Measurements from ENCODE around the gene SEC14L2. TPM values are rescaled to one million over a fixed set of nuclear protein-coding genes. Genes with fewer than 3 reads are reported as not detected.

The SEC14L2 gene
- total and polyA plus RNA-seq, 8 donors = 8.3 to 13.4 (median 10.0) TPM

DNA sequence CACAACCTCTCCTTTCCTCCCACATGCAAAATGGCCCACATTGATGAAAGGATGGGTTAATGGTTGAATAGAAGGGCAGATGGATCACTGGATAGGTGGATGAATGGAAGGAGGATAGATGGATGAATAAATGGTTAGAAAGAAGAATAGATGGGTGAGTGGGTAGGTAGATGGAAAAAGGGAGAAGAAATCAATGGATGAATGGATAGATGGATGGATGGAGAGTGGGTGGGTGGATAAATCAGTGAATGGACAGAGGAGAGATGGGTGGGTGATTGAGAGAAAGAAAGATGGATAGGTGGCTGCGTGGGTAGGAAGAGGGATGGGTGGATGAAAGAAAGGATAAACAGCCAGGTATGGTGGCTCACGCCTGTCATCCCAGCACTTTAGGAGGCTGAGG, 73.8 kb downstream of the SEC14L2 start:
- TF ChIP-seq, protein P1, sequence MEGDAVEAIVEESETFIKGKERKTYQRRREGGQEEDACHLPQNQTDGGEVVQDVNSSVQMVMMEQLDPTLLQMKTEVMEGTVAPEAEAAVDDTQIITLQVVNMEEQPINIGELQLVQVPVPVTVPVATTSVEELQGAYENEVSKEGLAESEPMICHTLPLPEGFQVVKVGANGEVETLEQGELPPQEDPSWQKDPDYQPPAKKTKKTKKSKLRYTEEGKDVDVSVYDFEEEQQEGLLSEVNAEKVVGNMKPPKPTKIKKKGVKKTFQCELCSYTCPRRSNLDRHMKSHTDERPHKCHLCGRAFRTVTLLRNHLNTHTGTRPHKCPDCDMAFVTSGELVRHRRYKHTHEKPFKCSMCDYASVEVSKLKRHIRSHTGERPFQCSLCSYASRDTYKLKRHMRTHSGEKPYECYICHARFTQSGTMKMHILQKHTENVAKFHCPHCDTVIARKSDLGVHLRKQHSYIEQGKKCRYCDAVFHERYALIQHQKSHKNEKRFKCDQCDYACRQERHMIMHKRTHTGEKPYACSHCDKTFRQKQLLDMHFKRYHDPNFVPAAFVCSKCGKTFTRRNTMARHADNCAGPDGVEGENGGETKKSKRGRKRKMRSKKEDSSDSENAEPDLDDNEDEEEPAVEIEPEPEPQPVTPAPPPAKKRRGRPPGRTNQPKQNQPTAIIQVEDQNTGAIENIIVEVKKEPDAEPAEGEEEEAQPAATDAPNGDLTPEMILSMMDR (IDR thresholded peaks at IDR 0.05) = no peak
- DNase-seq (no peak), ATAC-seq (no peak)
- H3K4me1 ChIP-seq = no peaks in the 10 kb centered on the region
- H3K9me3 ChIP-seq = no peaks in the 10 kb centered on the region
- peaks cover 0 to 30% of the 10 kb centered on the region in 2 donors for H3K27me3 ChIP-seq
- H3K27ac ChIP-seq = no peak overlapping the region
- H3K36me3 ChIP-seq = no peaks in the 10 kb centered on the region
- H3K4me3 ChIP-seq = no peak overlapping the region
- intact Hi-C loops (cut with DNase I) = no loop called here

DNA sequence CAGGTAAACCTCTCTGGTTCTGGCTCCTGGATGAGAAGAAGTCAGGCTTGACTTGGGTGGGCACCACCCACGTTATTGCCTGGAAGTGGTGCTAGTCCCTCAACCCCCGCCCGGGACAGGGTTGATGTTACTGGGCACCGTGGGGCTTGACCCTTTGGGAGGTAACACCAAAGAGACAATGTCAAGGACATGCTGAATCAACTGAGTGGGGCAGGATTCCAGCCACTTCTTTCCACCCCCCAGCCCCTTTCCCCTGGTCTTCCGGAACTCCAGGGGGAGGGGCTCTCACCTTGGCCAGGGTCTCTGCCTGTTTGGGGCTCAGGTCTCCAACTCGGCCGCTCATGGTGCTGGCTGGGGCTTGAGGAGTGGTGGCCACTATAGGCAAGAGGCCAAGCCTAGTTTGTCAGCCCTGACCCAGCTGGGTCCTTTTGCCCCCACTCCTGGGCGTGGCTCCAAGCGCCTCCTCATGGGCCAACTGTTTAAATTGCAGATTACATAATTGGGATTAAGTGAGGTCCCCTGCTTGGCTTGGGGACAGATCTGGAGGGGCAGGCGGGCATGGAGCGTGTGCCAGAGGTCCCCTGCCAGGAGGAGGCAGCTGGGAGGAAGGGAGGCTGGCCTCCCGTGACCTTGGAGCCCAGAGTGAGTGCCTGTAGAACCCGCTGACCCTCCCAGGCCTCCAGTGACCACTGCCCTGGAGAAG, 74.9 kb downstream of the SEC14L2 start, which contains the start of gene SEC14L3:
TSS of gene SEC14L3 (minus strand) at position 402 of the 703 bp plus-strand sequence. CDS start at position 343, 59 bp downstream.
- H3K4me1 ChIP-seq = no peaks in the 10 kb centered on the region
- ATAC-seq = peak; percentile 7
- peak in 1 of 4 donors; percentile 65 for DNase-seq
- H3K36me3 ChIP-seq = no peaks in the 10 kb centered on the region
- H3K27ac ChIP-seq = no peak within 1 kb of the TSS
- TF ChIP-seq, protein P1 (IDR thresholded peaks at IDR 0.05) = no peak
- H3K9me3 ChIP-seq = no peaks in the 10 kb centered on the region
- peaks cover 0 to 30% of the 10 kb centered on the region in 2 donors for H3K27me3 ChIP-seq
- H3K4me3 ChIP-seq = no peak within 1 kb of the TSS
- intact Hi-C loops (cut with DNase I) = no loop called here

DNA sequence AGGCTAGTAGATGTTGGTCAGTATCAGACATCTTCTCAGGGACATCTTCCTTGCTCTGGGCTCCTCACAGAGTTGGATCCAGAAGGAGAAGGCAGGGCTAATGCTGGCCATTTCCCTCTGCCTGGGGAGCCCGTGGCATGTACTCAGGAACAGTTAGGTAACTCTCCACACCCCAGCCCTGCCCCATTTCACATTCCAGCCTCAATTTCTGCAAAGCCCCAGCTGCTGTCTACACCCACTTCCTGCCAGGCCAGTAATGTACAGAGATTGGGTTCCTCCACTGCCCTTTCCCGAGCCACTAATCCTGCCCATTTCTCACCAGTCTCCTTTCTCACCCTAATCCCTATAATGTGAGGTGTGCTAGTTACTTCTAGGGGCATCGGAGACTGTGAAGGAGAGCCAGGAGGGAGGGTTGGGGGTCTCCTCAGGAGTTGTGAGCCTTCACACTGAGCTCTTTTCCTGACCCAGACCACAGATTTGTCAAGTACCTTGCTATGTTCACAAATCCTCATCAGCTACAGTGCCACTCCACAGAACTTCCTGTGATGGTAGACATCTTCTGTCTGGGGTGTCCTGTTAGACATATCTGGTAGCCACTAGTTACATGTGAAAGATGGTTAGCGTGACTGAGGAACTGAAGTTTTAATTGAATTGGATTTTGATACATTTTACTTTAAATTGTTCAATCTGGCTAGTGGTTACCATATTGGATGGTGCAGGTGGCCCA, 76.3 kb downstream of the SEC14L2 start:
- H3K4me3 ChIP-seq = no peak overlapping the region
- no peak overlapping the region for H3K27ac ChIP-seq
- peak; percentile 71 for ATAC-seq
- no peaks in the 10 kb centered on the region for H3K36me3 ChIP-seq
- TF ChIP-seq, protein P1 (IDR thresholded peaks at IDR 0.05) = no peak
- H3K27me3 ChIP-seq = peaks cover 0 to 30% of the 10 kb centered on the region in 2 donors
- no peaks in the 10 kb centered on the region for H3K4me1 ChIP-seq
- intact Hi-C loops (cut with DNase I) = no loop called here
- H3K9me3 ChIP-seq = no peaks in the 10 kb centered on the region
- no peak for DNase-seq

DNA sequence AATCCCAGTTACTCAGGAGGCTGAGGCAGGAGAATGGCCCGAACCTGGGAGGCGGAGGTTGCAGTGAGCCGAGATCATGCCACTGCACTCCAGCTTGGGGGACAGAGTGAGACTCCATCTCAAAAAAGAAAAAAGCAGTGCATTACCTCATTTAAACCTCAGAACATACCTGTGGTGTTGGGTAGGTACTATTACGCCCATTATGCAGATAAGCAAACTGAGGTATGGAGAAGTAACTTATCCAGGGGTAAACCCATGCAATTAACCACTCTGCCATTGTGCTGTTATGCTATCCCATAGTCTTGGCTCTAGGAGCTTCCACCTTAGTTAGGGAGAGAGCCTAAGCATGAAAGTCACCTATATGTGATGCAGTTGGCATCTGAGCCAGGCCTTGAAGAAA, 77.3 kb downstream of the SEC14L2 start:
- H3K4me3 ChIP-seq = no peak overlapping the region
- no peak for ATAC-seq
- H3K36me3 ChIP-seq = no peaks in the 10 kb centered on the region
- no peaks in the 10 kb centered on the region for H3K9me3 ChIP-seq
- no peak overlapping the region for H3K27ac ChIP-seq
- TF ChIP-seq, protein P1 (IDR thresholded peaks at IDR 0.05) = no peak
- peaks cover 0 to 30% of the 10 kb centered on the region in 2 donors for H3K27me3 ChIP-seq
- intact Hi-C loops (cut with DNase I) = no loop called here
- DNase-seq = no peak
- H3K4me1 ChIP-seq = no peaks in the 10 kb centered on the region

Other genes with a start within 250 kb of the SEC14L2 start
- 10 to 100 TPM in 1 of 2 donors, 1 to 10 TPM in 1; 8.1 to 10.7 TPM for gene LIF, start 150.3 kb upstream of the SEC14L2 start, total RNA-seq
- 1 to 10 TPM; 1.4 to 4.1 (median 2.2) TPM for gene LIF, start 150.3 kb upstream of the SEC14L2 start, polyA plus RNA-seq (ENCODE audit: insufficient read length in 6 of 6)
- 1 to 10 TPM; 4.8 to 6.3 TPM for gene OSM, start 130.2 kb upstream of the SEC14L2 start, total RNA-seq
- gene OSM, start 130.2 kb upstream of the SEC14L2 start, polyA plus RNA-seq (ENCODE audit: insufficient read length in 6 of 6) = 1 to 10 TPM in 1 of 6 donors, under 1 TPM in 5; 0.17 to 1.3 (median 0.30) TPM
- 10 to 100 TPM; 12.4 to 12.8 TPM for gene CASTOR1, start 107.5 kb upstream of the SEC14L2 start, total RNA-seq
- gene CASTOR1, start 107.5 kb upstream of the SEC14L2 start, polyA plus RNA-seq (ENCODE audit: insufficient read length in 6 of 6) = 10 to 100 TPM; 10.7 to 16.7 (median 15.9) TPM
- gene TBC1D10A, start 70.1 kb upstream of the SEC14L2 start, total RNA-seq = 10 to 100 TPM; 21.7 to 25.4 TPM
- 10 to 100 TPM; 15.4 to 19.8 (median 17.8) TPM for gene TBC1D10A, start 70.1 kb upstream of the SEC14L2 start, polyA plus RNA-seq (ENCODE audit: insufficient read length in 6 of 6)
- gene SF3A1, start 40.1 kb upstream of the SEC14L2 start, total RNA-seq = 100 to 1,000 TPM; 133 to 146 TPM
- gene SF3A1, start 40.1 kb upstream of the SEC14L2 start, polyA plus RNA-seq (ENCODE audit: insufficient read length in 6 of 6) = 100 to 1,000 TPM; 119 to 154 (median 137) TPM
- gene CCDC157, start 40.0 kb upstream of the SEC14L2 start, total RNA-seq = 1 to 10 TPM; 2.8 to 3.9 TPM
- gene CCDC157, start 40.0 kb upstream of the SEC14L2 start, polyA plus RNA-seq (ENCODE audit: insufficient read length in 6 of 6) = 1 to 10 TPM; 3.7 to 8.1 (median 4.3) TPM
- 10 to 100 TPM; 14.6 to 19.0 TPM for gene RNF215, start 9.6 kb upstream of the SEC14L2 start, total RNA-seq
- 10 to 100 TPM; 20.3 to 27.5 (median 24.5) TPM for gene RNF215, start 9.6 kb upstream of the SEC14L2 start, polyA plus RNA-seq (ENCODE audit: insufficient read length in 6 of 6)
- 10 to 100 TPM; 15.6 to 31.8 TPM for gene MTFP1, start 28.8 kb downstream of the SEC14L2 start, total RNA-seq
- 10 to 100 TPM in 1 of 6 donors, 1 to 10 TPM in 5; 5.7 to 10.1 (median 7.4) TPM for gene MTFP1, start 28.8 kb downstream of the SEC14L2 start, polyA plus RNA-seq (ENCODE audit: insufficient read length in 6 of 6)
- under 1 TPM in 1 of 2 donors, not detected in 1; 0.29 TPM for gene SEC14L3, start 75.0 kb downstream of the SEC14L2 start, total RNA-seq
- under 1 TPM in 5 of 6 donors, not detected in 1; 0.09 to 0.44 (median 0.20) TPM for gene SEC14L3, start 75.0 kb downstream of the SEC14L2 start, polyA plus RNA-seq (ENCODE audit: insufficient read length in 6 of 6)
- gene SEC14L4, start 108.7 kb downstream of the SEC14L2 start, total RNA-seq = 1 to 10 TPM; 2.2 to 6.4 TPM
- gene SEC14L4, start 108.7 kb downstream of the SEC14L2 start, polyA plus RNA-seq (ENCODE audit: insufficient read length in 6 of 6) = under 1 TPM; 0.50 to 1.00 (median 0.84) TPM
- gene SEC14L6, start 149.7 kb downstream of the SEC14L2 start, total RNA-seq = 1 to 10 TPM; 4.0 to 9.1 TPM
- 1 to 10 TPM; 2.0 to 3.7 (median 2.7) TPM for gene SEC14L6, start 149.7 kb downstream of the SEC14L2 start, polyA plus RNA-seq (ENCODE audit: insufficient read length in 6 of 6)
- gene GAL3ST1, start 177.6 kb downstream of the SEC14L2 start, total RNA-seq = 1 to 10 TPM; 1.8 to 4.6 TPM
- gene GAL3ST1, start 177.6 kb downstream of the SEC14L2 start, polyA plus RNA-seq (ENCODE audit: insufficient read length in 6 of 6) = 1 to 10 TPM; 5.5 to 9.3 (median 7.3) TPM
- gene PES1, start 194.9 kb downstream of the SEC14L2 start, total RNA-seq = 10 to 100 TPM; 45.2 to 67.7 TPM
- 10 to 100 TPM; 57.4 to 70.6 (median 63.4) TPM for gene PES1, start 194.9 kb downstream of the SEC14L2 start, polyA plus RNA-seq (ENCODE audit: insufficient read length in 6 of 6)
- 10 to 100 TPM; 48.0 to 57.6 TPM for gene TCN2, start 210.2 kb downstream of the SEC14L2 start, total RNA-seq
- gene TCN2, start 210.2 kb downstream of the SEC14L2 start, polyA plus RNA-seq (ENCODE audit: insufficient read length in 6 of 6) = 10 to 100 TPM; 22.4 to 39.4 (median 30.4) TPM
- 1 to 10 TPM; 3.1 to 3.8 TPM for gene SLC35E4, start 238.8 kb downstream of the SEC14L2 start, total RNA-seq
- gene SLC35E4, start 238.8 kb downstream of the SEC14L2 start, polyA plus RNA-seq (ENCODE audit: insufficient read length in 6 of 6) = 1 to 10 TPM; 1.8 to 3.3 (median 2.8) TPM